ENCODE measurements around the gene NEDD9. TPM values are rescaled to one million over a fixed set of nuclear protein-coding genes. Genes with fewer than 3 reads are reported as not detected.

The NEDD9 gene
- total and polyA plus RNA-seq, 2 of the 13 experiments (the other 11 are each of a cell fraction or from before 2014, with no cell fraction given), result 27.1 to 389 TPM

DNA sequence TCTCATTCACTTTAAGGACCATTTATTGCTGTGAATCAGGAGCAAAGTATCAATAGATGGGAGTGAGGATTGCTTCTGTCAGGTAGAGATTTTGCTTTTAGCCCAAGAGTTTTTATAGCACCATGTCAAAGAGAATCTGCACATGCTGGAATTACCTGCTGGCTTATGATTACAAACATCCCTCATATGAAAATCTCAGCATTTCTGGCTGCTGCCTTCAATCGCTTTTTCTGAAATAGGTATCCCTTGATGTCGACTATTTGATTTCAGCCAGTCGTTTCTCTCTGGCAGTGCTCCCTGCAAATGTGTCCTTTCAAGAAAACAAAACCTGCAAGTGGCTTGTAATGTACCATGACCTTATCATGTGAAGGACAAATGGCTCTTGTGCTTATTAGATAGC, 34.5 kb upstream of the NEDD9 start:
- in situ Hi-C loops (cut with HindIII; ENCODE audit: extremely low pct_ligation_motif_present, low pct_unique_long_range_greater_than_20kb) (no loop called here), intact Hi-C loops (cut with micrococcal nuclease; ENCODE audit: unreplicated experiment) (no loop called here)
- Histone ChIP-seq H3K4me1 (ENCODE audit: insufficient read depth, low read length) (peaks cover 43% of the 10 kb centered on the region), H4K20me1 (ENCODE audit: insufficient read depth, low read length) (no peaks in the 10 kb centered on the region), H3K27me3 (ENCODE audit: control insufficient read depth in 1 of 2, insufficient read depth in 2 of 2, low read length in 2 of 2) (no peaks in the 10 kb centered on the region), H3K9me3 (ENCODE audit: low read length) (no peaks in the 10 kb centered on the region), H3K4me2 (ENCODE audit: low read depth, low read length) (no peak overlapping the region), H3K4me3 (replicated peaks in 1 of 3; ENCODE audit: insufficient read depth in 1 of 3, low read depth in 2 of 3, low read length in 3 of 3) (no peak overlapping the region), H3K36me3 (replicated peaks in 1 of 2; ENCODE audit: control insufficient read depth in 1 of 2, insufficient read depth in 2 of 2, low read length in 2 of 2) (no peaks in the 10 kb centered on the region), H2AFZ (ENCODE audit: low read length) (no peak overlapping the region), H3K79me2 (ENCODE audit: insufficient read depth, low read length) (no peaks in the 10 kb centered on the region), H3K9ac (ENCODE audit: insufficient read depth, low read depth, low read length) (no peak overlapping the region), H3K27ac (ENCODE audit: extremely low read length, insufficient read depth, low read length) (no peak overlapping the region)
- BruUV-seq (replicated peaks), result no TSS peak
- 68% methylated on average over 3 of the region's 3 CpGs for WGBS (ENCODE audit: low lambda C conversion rate)
- FAIRE-seq (no peak), DNase-seq (ENCODE audit: low spot score) (no peak), ATAC-seq (no peak)
- POLR2A ChIA-PET, result no interaction called here
- TF ChIP-seq ZFP90 (CRISPR knock-in tag; IDR thresholded peaks at IDR 0.05; ENCODE audit: borderline replicate concordance) (no peak), ZNF136 (CRISPR knock-in tag; IDR thresholded peaks at IDR 0.05; ENCODE audit: low read depth) (no peak), BRF2 (CRISPR knock-in tag; IDR thresholded peaks at IDR 0.05) (no peak), ZNF557 (CRISPR knock-in tag; IDR thresholded peaks at IDR 0.05) (no peak), ZMAT5 (CRISPR knock-in tag; IDR thresholded peaks at IDR 0.05; ENCODE audit: borderline replicate concordance, low read depth) (no peak), ZNF18 (CRISPR knock-in tag; IDR thresholded peaks at IDR 0.05; ENCODE audit: insufficient replicate concordance) (no peak), KLF9 (CRISPR knock-in tag; IDR thresholded peaks at IDR 0.05; ENCODE audit: low read depth) (no peak), CEBPB (IDR thresholded peaks at IDR 0.05; ENCODE audit: borderline replicate concordance, low read depth, low read length) (no peak), AFF4 (CRISPR knock-in tag; IDR thresholded peaks at IDR 0.05) (no peak), NFYB (CRISPR knock-in tag; IDR thresholded peaks at IDR 0.05) (no peak)
- TF ChIP-seq, protein P1, sequence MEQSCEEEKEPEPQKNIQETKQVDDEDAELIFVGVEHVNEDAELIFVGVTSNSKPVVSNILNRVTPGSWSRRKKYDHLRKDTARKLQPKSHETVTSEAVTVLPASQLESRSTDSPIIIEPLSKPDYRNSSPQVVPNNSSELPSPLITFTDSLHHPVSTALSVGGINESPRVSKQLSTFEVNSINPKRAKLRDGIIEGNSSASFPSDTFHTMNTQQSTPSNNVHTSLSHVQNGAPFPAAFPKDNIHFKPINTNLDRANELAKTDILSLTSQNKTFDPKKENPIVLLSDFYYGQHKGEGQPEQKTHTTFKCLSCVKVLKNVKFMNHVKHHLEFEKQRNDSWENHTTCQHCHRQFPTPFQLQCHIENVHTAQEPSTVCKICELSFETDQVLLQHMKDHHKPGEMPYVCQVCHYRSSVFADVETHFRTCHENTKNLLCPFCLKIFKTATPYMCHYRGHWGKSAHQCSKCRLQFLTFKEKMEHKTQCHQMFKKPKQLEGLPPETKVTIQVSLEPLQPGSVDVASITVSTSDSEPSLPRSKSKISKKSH (CRISPR knock-in tag; IDR thresholded peaks at IDR 0.05; ENCODE audit: borderline replicate concordance), result no peak
- CTCF ChIA-PET (ENCODE audit: low intra/inter-chr PET ratio, low total read pairs), result no interaction called here

All from HepG2 (cell line).